Osteocyte (in vitro differentiated cells): Measurements from ENCODE around the gene FAM135A. TPM values are rescaled to one million over a fixed set of nuclear protein-coding genes. Genes with fewer than 3 reads are reported as not detected.
A peak's percentile ranks its signal among the peaks of the same experiment; 100 is the strongest.

Experiments used
- DNase-seq: peaks from one replicate; pipeline ENCODE4 v3.0.0; 2021; ENCODE audit warnings: mixed read lengths; ENCODE audit not compliant: unreplicated experiment; ENCODE audit errors: extremely low spot score
- H3K27ac Mint-ChIP-seq: one replicate; pipeline ENCODE4 v1.8.0; 2021; ENCODE audit warnings: mild to moderate bottlenecking, mixed read lengths; ENCODE audit not compliant: unreplicated experiment
- H3K27me3 Mint-ChIP-seq: one replicate; pipeline ENCODE4 v1.8.0; 2021; ENCODE audit warnings: mixed read lengths; ENCODE audit not compliant: unreplicated experiment
- H3K36me3 Mint-ChIP-seq: one replicate; pipeline ENCODE4 v1.8.0; 2021; ENCODE audit warnings: mixed read lengths; ENCODE audit not compliant: unreplicated experiment
- H3K4me1 Mint-ChIP-seq: one replicate; pipeline ENCODE4 v1.8.0; 2021; ENCODE audit warnings: mixed read lengths; ENCODE audit not compliant: unreplicated experiment
- H3K4me3 Mint-ChIP-seq: one replicate; pipeline ENCODE4 v1.8.0; 2021; ENCODE audit warnings: mild to moderate bottlenecking, moderate library complexity, mixed read lengths; ENCODE audit not compliant: unreplicated experiment
- H3K9me3 Mint-ChIP-seq: one replicate; pipeline ENCODE4 v1.8.0; 2021; ENCODE audit warnings: mixed read lengths; ENCODE audit not compliant: unreplicated experiment
- CTCF ChIP-seq: fragments of 200-600 bp; sonication (generic); IDR thresholded peaks from 2 replicates; pipeline ENCODE4 v1.5.0; 2021; ENCODE audit warnings: antibody characterized with exemption, mild to moderate bottlenecking, moderate library complexity
- long read RNA-seq: library from polyadenylated mRNA; unstranded; transcript quantifications from one replicate; pipeline ENCODE4 v2.0.0, GENCODE V29; 2021
- total RNA-seq: library from RNA; stranded (reverse); gene quantifications from 2 replicates; pipeline ENCODE4 v1.2.1, GENCODE V29; 2021

FAM135A gene
- 15.5 and 16.5 TPM in 2 replicates for total RNA-seq
- long read RNA-seq, partial matches to known transcripts = 5 of 32 reads
- long read RNA-seq, other reads (novel, unspliced or antisense) = 27 of 32 reads

- Mint-ChIP-seq H3K36me3 (peaks cover 3% of the 10 kb centered on the region), H3K4me3 (peak within 1 kb of the TSS; percentile 92), H3K4me1 (peaks cover 18% of the 10 kb centered on the region), H3K9me3 (no peaks in the 10 kb centered on the region), H3K27me3 (peaks cover 14% of the 10 kb centered on the region), H3K27ac (peak within 1 kb of the TSS; percentile 92)
- no peak for TF ChIP-seq CTCF
- peak; percentile 98 for DNase-seq
Observed at GRCh38 chr6:70413114-70413991, at the start of gene FAM135A. Gene FAM135A (plus strand): TSS chr6:70413508. CDS start chr6:70428343, 14,835 bp downstream.

GRCh38 chr6:70363741-70364493 is 49.4 kb upstream of the FAM135A start:
- no peaks in the 10 kb centered on the region for H3K4me1 Mint-ChIP-seq
- no peaks in the 10 kb centered on the region for H3K36me3 Mint-ChIP-seq
- no peak overlapping the region for H3K27ac Mint-ChIP-seq
- peaks cover 55% of the 10 kb centered on the region for H3K27me3 Mint-ChIP-seq
- TF ChIP-seq CTCF = no peak
- no peaks in the 10 kb centered on the region for H3K9me3 Mint-ChIP-seq
- no peak overlapping the region for H3K4me3 Mint-ChIP-seq
- DNase-seq = no peak

- Mint-ChIP-seq H3K4me3 (no peak overlapping the region), H3K9me3 (no peaks in the 10 kb centered on the region), H3K27ac (no peak overlapping the region), H3K27me3 (peaks cover 52% of the 10 kb centered on the region), H3K36me3 (no peaks in the 10 kb centered on the region), H3K4me1 (peaks cover under 1% of the 10 kb centered on the region)
- DNase-seq = no peak
- peak; percentile 90 for TF ChIP-seq CTCF
Observed at GRCh38 chr6:70369332-70369950, 43.9 kb upstream of the FAM135A start.

GRCh38 chr6:70370496-70370895 is 42.8 kb upstream of the FAM135A start:
- TF ChIP-seq CTCF = no peak
- DNase-seq = no peak
- H3K27me3 Mint-ChIP-seq = peaks cover 42% of the 10 kb centered on the region
- no peaks in the 10 kb centered on the region for H3K36me3 Mint-ChIP-seq
- H3K4me3 Mint-ChIP-seq = no peak overlapping the region
- no peaks in the 10 kb centered on the region for H3K9me3 Mint-ChIP-seq
- peaks cover 12% of the 10 kb centered on the region for H3K4me1 Mint-ChIP-seq
- H3K27ac Mint-ChIP-seq = no peak overlapping the region
